Measurements from ENCODE around the gene SPNS3.

SPNS3 gene

GRCh38 chr17:4492721-4493561 lies 59.2 kb downstream of the SPNS3 start:
- peak in 1 of 2 donors; percentile 29 for DNase-seq

- DNase-seq = no peak
Observed at GRCh38 chr17:4497101-4497824, 63.5 kb downstream of the SPNS3 start.

DNA sequence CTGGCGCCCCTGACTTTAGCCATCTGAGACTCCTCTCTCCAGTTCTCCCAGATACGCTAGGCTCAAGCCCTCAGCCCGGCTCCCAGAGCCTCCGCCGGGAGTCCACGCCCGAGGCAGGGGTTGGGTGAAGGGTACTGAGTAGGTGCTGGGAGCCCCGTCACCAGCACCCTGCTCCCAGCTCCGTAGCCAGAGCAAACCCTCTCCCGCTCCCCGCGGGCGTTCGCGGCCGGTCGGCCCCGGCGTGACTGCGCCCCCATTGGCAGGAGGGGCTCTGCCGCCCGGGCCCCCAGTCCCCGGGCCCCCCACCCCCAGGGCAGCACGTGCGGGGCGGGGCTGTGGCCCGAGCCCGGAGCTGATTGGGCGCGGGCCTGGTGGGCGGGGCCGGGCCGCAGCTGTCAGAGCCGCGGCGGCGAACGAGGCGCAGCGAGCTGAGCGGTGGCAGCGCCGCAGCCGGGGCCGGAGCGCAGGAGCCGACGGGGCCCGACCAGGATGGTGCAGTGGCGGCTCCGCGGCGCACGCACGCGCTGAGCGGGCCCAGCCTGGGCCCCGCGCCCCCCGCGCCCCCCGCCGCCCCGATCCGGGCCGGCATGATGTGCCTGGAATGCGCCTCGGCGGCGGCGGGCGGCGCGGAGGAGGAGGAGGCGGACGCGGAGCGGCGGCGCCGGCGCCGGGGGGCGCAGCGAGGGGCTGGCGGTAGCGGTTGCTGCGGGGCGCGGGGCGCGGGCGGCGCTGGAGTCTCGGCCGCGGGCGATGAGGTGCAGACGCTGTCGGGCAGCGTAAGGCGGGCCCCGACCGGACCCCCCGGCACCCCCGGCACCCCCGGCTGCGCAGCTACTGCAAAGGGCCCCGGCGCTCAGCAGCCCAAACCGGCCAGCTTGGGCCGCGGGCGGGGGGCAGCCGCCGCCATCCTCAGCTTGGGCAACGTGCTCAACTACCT lies 65.0 kb downstream of the SPNS3 start, which contains the start of gene SPNS2:
SPNS2 (plus strand) TSS at position 421 of the 937 bp plus-strand sequence; CDS start at position 588, 167 bp downstream.
- peak; percentile 67 to 74 for DNase-seq

GRCh38 chr17:4499431-4500190 lies 65.9 kb downstream of the SPNS3 start:
- DNase-seq = peak; percentile 27 to 42

DNA sequence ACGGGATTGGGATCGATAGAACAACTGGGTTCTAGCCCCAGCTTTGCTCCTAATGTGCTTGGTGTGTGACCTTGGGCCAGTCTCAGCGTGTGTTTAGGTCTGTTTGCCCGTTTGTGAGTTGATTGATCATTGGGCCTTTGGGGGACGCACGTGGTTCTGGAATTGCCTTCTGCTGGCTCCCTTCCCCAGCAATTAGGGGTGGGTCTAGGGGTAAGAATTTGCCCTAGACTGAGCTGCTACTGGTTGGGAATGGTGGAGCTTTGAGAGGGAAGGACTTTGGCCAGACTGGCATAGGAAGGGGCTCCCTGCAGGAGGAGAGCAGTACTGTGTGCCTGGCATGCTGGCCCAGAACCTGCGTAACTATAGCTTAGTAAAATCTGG lies 66.4 kb downstream of the SPNS3 start:
- no peak for DNase-seq

- DNase-seq = no peak
Observed at GRCh38 chr17:4501295-4501949, 67.7 kb downstream of the SPNS3 start.

GRCh38 chr17:4502466-4503154 lies 68.9 kb downstream of the SPNS3 start:
- DNase-seq = no peak

DNA sequence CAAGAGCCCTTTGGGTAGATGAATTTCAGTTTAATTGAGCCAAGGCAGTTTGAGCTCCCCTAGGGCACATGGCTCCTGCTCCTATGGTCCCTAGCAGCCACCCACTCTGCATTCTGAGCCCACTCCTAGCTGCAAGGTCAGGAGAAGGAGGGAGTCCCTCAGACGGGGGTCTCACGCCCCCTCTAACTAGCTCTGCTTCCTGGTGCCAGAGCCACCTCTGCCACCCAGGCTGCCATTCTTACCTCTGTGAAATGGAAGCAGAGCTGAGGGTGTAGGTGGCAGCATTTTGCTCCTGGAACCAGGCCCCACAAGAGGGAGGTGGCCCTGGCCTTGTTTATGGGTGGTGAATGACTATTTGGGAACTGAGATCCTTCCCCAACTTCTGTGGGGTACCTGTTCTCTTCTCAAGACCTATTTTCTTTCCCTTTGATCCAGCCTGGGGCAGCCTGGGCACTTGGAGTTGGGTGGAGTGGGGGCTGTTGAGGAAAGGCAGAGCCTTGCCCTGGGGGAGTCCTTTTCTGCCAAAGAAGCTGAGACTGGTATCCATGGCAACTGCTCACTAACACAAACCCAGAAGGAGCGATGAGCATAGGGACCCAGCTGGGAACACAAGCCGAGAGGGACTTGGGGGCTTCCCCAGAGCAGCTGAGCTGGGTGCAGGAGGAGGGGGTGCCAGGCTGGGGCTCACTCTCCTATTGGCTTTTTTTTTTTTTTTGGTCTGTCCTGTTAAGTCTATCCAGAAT lies 69.7 kb downstream of the SPNS3 start:
- no peak for DNase-seq

- DNase-seq = no peak
Observed at GRCh38 chr17:4504188-4504587, 70.4 kb downstream of the SPNS3 start.

DNA sequence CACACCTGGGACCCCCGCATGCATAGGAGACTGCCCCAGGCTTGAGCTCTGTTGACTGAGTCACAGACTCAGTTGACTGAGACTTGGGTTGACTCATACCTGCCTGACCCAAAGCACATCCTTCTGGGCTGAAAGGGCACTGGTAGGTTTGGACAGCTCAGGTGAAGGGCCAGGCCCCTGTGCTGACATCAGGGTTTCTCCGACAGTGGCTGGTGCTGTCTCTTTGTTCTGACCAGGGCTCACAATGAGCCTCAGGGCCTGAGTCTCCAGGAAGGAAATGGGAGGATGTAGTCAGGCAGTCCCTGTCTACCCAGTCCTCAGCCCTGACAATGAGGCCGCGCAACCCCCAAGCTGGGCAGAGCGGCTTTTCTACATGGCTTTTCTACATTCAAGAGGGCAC lies 71.4 kb downstream of the SPNS3 start:
- no peak for DNase-seq

- no peak for DNase-seq
Observed at GRCh38 chr17:4506175-4506813, 72.6 kb downstream of the SPNS3 start.

- no peak for DNase-seq
Observed at GRCh38 chr17:4506892-4507291, 73.2 kb downstream of the SPNS3 start.

DNA sequence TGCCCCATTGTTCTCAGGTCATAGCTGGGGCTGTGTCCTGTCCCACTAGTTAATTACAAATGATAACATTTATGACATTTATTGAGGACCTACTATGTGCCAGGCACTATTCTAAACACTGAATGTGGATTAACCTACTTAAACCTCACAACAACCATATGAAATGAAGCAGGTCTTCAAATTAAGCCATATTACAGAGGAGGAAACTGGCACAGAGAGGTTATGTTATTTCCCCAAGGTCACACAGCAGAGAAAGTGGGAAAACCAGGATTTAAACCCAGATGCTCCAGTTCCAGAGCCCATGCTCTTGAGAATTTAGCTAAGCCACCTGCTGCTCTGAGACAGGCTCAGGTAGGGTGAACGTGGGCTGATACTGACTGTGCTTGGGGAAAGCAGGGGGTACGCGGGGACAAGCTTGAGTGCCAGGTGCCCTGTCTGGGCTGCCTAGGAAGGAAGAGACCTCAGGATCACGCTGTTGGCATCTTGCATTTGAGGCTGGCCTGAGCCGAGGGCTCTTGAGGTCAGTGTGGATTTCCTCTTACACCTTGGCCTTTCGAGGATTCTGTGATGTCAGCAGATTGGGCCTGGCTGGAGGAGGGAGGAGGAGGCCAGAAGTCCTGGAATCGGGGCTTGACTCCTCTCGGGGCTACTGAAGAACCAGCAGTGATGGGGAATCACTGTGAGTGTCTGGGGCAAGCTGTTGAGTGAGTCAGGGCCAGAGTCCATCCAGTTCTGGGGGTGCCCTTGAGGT lies 73.8 kb downstream of the SPNS3 start:
- no peak for DNase-seq

GRCh38 chr17:4508207-4508606 lies 74.5 kb downstream of the SPNS3 start:
- DNase-seq = no peak

DNA sequence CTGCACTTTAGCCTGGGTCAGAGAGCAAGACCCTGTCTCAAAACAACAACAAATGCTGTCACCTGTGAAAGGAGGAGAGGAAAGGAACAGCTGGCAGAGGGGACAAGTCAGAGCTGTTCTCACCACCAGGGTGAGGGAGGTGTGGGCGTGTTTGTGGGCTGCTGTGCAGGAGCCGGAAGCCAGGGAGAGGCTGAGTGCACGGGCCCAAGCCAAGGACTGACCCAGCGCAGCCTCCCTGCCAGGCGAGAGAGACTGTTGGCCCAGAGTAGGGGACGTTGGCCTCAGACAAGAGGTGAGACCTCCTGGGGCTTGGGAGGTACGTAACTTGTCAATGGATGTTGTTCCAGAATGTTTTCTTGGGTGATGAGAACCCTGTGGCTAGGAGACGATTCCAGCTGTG lies 75.7 kb downstream of the SPNS3 start:
- peak in 1 of 2 donors; percentile 31 for DNase-seq

DNA sequence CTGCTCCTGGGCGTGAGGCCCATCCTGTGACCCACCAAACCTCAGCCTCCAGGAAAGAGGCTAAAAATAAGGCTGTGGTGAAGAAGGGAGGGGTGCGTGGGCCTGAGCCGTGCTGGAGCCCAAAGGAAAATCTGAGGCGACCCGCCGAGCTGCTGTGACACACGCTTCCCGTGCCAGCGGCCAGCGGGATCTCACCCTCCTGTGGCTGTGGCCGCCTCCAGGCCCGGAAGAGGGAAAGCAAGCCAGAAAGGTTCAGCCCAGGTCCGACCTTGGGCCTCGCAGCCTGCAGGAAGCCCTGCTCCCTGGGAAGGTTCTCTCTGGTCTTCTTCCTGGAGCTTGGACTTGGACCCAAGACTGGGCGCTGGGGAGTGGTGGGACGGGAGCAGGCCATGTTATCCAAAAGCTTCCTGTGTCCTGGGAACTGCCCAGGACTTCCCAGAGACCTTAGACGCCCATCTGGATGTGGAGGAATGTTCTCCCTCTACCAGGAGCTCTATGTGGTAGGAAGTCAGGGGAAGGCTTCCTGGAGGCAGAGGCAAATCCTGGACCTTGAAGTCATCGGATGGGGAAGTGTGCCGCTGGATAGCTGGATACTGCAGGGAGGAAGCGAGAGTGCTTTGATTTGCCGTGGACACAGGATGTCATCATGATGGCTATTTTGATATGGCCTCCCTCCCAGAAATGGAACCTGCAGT lies 76.3 kb downstream of the SPNS3 start:
- no peak for DNase-seq

DNA sequence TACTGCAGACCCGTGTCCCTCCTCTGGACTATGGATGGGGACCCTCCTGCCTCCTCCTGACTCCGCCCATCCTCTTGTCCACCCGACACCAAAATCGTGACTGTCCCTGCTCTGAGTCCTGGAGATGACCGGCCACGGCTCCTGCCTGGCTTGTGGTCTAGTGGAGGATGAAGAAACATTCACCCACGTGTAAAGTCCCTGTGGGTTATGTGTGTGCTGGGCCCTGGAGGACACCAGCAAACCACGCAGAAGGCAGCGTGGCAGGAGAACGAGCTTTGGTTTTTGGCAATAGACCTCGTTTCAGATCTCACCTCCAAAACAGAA lies 76.8 kb downstream of the SPNS3 start:
- DNase-seq = no peak

DNA sequence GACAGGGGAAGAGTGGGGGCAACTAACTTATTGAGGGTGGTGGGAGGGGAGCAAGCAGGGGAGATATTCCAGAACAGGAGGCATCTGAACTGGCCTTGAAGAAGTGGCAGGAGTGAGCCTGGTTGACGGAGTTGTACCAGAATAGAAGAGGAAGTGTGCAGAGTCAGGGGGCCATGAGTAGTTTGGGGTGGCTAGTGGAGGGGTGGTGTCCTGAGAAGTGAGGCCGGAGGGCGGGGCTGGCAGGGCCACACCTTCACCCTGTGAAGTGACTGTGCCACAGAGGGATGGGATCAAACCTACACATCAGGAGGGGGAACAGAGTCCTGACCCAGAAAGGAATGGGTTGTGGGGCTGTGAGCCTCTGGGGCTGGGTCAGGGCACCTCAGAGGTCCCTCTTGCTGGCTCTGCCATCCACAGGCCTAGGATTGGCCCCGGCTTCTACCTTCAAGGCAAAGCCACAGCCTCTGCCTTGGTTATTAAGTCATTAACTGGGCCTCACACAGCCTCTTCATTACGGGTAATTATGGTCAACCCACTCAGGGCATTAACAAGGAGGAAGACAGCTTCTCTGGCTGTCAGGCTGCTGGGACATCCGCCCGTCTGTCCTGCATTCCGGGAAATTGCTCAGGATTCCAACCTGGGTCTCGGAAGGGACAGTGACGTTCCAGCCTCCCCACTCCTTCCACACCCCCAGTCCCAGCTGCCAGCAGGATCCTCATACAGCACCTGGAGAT lies 77.6 kb downstream of the SPNS3 start:
- no peak for DNase-seq

All from stimulated activated CD4-positive, alpha-beta T cell treated with anti-CD3 and anti-CD28 coated beads, Interleukin-2, amount 100 ng/mL, for 24 hours (primary cell).